BLaER1 (cell line): ENCODE data around the gene CPSF7.
"Not testable (repeated sequence)": the region's sequence is repeated elsewhere in the genome, so short reads cannot be mapped to it uniquely, and the experiment has no call there.

Experiments used
- H3K27ac ChIP-seq: shearing (Covaris generic); formaldehyde crosslinking; 2 replicates; pipeline ENCODE4 v1.8.1; 2022
- H3K27me3 ChIP-seq: shearing (Covaris generic); formaldehyde crosslinking; 2 replicates; pipeline ENCODE4 v1.8.1; 2022
- H3K36me3 ChIP-seq: shearing (Covaris generic); formaldehyde crosslinking; 2 replicates; pipeline ENCODE4 v1.8.1; 2022
- H3K4me1 ChIP-seq: shearing (Covaris generic); formaldehyde crosslinking; 2 replicates; pipeline ENCODE4 v1.8.1; 2022
- H3K4me2 ChIP-seq: shearing (Covaris generic); formaldehyde crosslinking; 2 replicates; pipeline ENCODE4 v1.8.1; 2022
- H3K4me3 ChIP-seq: shearing (Covaris generic); formaldehyde crosslinking; 2 replicates; pipeline ENCODE4 v1.8.1; 2022
- H3K9ac ChIP-seq: shearing (Covaris generic); formaldehyde crosslinking; 2 replicates; pipeline ENCODE4 v1.8.1; 2022
- H3K9me3 ChIP-seq: shearing (Covaris generic); formaldehyde crosslinking; 2 replicates; pipeline ENCODE4 v1.8.1; 2022
- H4K20me1 ChIP-seq: shearing (Covaris generic); formaldehyde crosslinking; 2 replicates; pipeline ENCODE4 v1.8.1; 2022
- Cebpa-rat ChIP-seq: shearing (Covaris generic); IDR thresholded peaks from 2 replicates; pipeline ENCODE4 v1.8.1; 2022

CPSF7 gene

GRCh38 chr11:61445516-61445915 lies 15.7 kb upstream of the CPSF7 start:
- no peak overlapping the region for H3K9ac ChIP-seq
- peaks cover 4% of the 10 kb centered on the region; the same call in 1 of the 2 replicates for H3K4me1 ChIP-seq
- no peaks in the 10 kb centered on the region for H3K27me3 ChIP-seq
- H4K20me1 ChIP-seq = peaks cover 97% of the 10 kb centered on the region
- H3K9me3 ChIP-seq = peaks cover 11% of the 10 kb centered on the region; the same call in 1 of the 2 replicates
- no peak for TF ChIP-seq Cebpa-rat
- no peak overlapping the region for H3K4me3 ChIP-seq
- H3K4me2 ChIP-seq = no peak overlapping the region
- H3K36me3 ChIP-seq = peaks cover 99% of the 10 kb centered on the region
- H3K27ac ChIP-seq = no peak overlapping the region

- Histone ChIP-seq H3K4me1 (peaks cover 4% of the 10 kb centered on the region; the same call in 1 of the 2 replicates), H3K9me3 (peaks cover 11% of the 10 kb centered on the region; the same call in 1 of the 2 replicates), H3K4me2 (no peak overlapping the region), H3K27ac (no peak overlapping the region), H4K20me1 (peaks cover 100% of the 10 kb centered on the region), H3K27me3 (no peaks in the 10 kb centered on the region), H3K36me3 (peaks cover 99% of the 10 kb centered on the region), H3K4me3 (no peak overlapping the region), H3K9ac (no peak overlapping the region)
- TF ChIP-seq Cebpa-rat = no peak
These were observed 12.8 kb upstream of the CPSF7 start for GRCh38 chr11:61442616-61443015.

- Histone ChIP-seq H3K4me2 (no peak overlapping the region), H4K20me1 (peaks cover 100% of the 10 kb centered on the region), H3K27me3 (no peaks in the 10 kb centered on the region), H3K36me3 (peaks cover 87% of the 10 kb centered on the region), H3K9ac (no peak overlapping the region), H3K27ac (no peak overlapping the region), H3K9me3 (peaks cover 11% of the 10 kb centered on the region; the same call in 1 of the 2 replicates), H3K4me1 (peaks cover 12% of the 10 kb centered on the region), H3K4me3 (no peak overlapping the region)
- TF ChIP-seq Cebpa-rat = no peak
These were observed 9.8 kb upstream of the CPSF7 start for GRCh38 chr11:61439615-61440014.

GRCh38 chr11:61437496-61437895 lies 7.7 kb upstream of the CPSF7 start:
- no peak overlapping the region for H3K27ac ChIP-seq
- no peak overlapping the region for H3K4me2 ChIP-seq
- H3K4me1 ChIP-seq = peaks cover 13% of the 10 kb centered on the region
- TF ChIP-seq Cebpa-rat = no peak
- H3K9ac ChIP-seq = no peak overlapping the region
- no peaks in the 10 kb centered on the region; the same call in none of the 2 replicates for H3K9me3 ChIP-seq
- peaks cover 100% of the 10 kb centered on the region for H4K20me1 ChIP-seq
- no peaks in the 10 kb centered on the region for H3K27me3 ChIP-seq
- H3K36me3 ChIP-seq = peaks cover 78% of the 10 kb centered on the region
- H3K4me3 ChIP-seq = no peak overlapping the region

GRCh38 chr11:61430839-61431238 lies 1.1 kb upstream of the CPSF7 start:
- H3K27me3 ChIP-seq, H3K9me3 ChIP-seq: not testable (repeated sequence)
- peaks cover 44% of the 10 kb centered on the region for H3K36me3 ChIP-seq
- peak overlapping the region; percentile 93 for H3K4me2 ChIP-seq
- H3K27ac ChIP-seq = peak overlapping the region; percentile 100
- peaks cover 45% of the 10 kb centered on the region for H3K4me1 ChIP-seq
- H4K20me1 ChIP-seq = peaks cover 84% of the 10 kb centered on the region
- peak overlapping the region; percentile 100 for H3K9ac ChIP-seq
- H3K4me3 ChIP-seq = peak overlapping the region; percentile 94

GRCh38 chr11:61429346-61429690 lies 457 bp downstream of the CPSF7 start:
- no peak for TF ChIP-seq Cebpa-rat
- Histone ChIP-seq H3K4me3 (peak overlapping the region; percentile 94), H3K36me3 (peaks cover 59% of the 10 kb centered on the region), H4K20me1 (peaks cover 84% of the 10 kb centered on the region), H3K9ac (peak overlapping the region; percentile 100), H3K9me3 (no peaks in the 10 kb centered on the region; the same call in 1 of the 2 replicates), H3K27ac (peak overlapping the region; percentile 100), H3K4me1 (peaks cover 44% of the 10 kb centered on the region), H3K27me3 (no peaks in the 10 kb centered on the region), H3K4me2 (peak overlapping the region; percentile 91)

GRCh38 chr11:61425367-61426131 lies 4.2 kb downstream of the CPSF7 start:
- no peak overlapping the region for H3K4me2 ChIP-seq
- H3K27ac ChIP-seq = no peak overlapping the region
- peaks cover 87% of the 10 kb centered on the region for H4K20me1 ChIP-seq

GRCh38 chr11:61422226-61422625 lies 7.5 kb downstream of the CPSF7 start:
- Histone ChIP-seq H3K27ac (no peak overlapping the region), H3K36me3 (peaks cover 100% of the 10 kb centered on the region), H3K4me1 (peaks cover 9% of the 10 kb centered on the region), H4K20me1 (peaks cover 100% of the 10 kb centered on the region), H3K27me3 (no peaks in the 10 kb centered on the region), H3K9me3 (no peaks in the 10 kb centered on the region), H3K4me2 (no peak overlapping the region), H3K9ac (no peak overlapping the region), H3K4me3 (no peak overlapping the region)
- TF ChIP-seq Cebpa-rat = no peak

More at GRCh38 chr11:61425367-61426131, 4.2 kb downstream of the CPSF7 start:
- peak overlapping the region; percentile 51; the same call in 1 of the 2 replicates for H3K9ac ChIP-seq
- H3K9me3 ChIP-seq = no peaks in the 10 kb centered on the region
- no peak overlapping the region for H3K4me3 ChIP-seq
- peaks cover 85% of the 10 kb centered on the region for H3K36me3 ChIP-seq
- no peak for TF ChIP-seq Cebpa-rat
- peaks cover 24% of the 10 kb centered on the region for H3K4me1 ChIP-seq
- no peaks in the 10 kb centered on the region for H3K27me3 ChIP-seq

GRCh38 chr11:61418136-61418535 lies 11.6 kb downstream of the CPSF7 start:
- Histone ChIP-seq H3K4me3 (no peak overlapping the region), H3K9me3 (no peaks in the 10 kb centered on the region), H3K4me1 (peaks cover 12% of the 10 kb centered on the region), H3K4me2 (no peak overlapping the region), H3K27me3 (no peaks in the 10 kb centered on the region), H3K9ac (no peak overlapping the region; the same call in 1 of the 2 replicates), H4K20me1 (peaks cover 90% of the 10 kb centered on the region), H3K27ac (no peak overlapping the region), H3K36me3 (peaks cover 100% of the 10 kb centered on the region)
- no peak for TF ChIP-seq Cebpa-rat

- Histone ChIP-seq H3K4me1 (peaks cover 12% of the 10 kb centered on the region), H3K27me3 (no peaks in the 10 kb centered on the region), H3K4me2 (no peak overlapping the region), H3K4me3 (no peak overlapping the region), H3K36me3 (peaks cover 100% of the 10 kb centered on the region), H3K9ac (no peak overlapping the region), H3K9me3 (no peaks in the 10 kb centered on the region), H4K20me1 (peaks cover 88% of the 10 kb centered on the region), H3K27ac (no peak overlapping the region)
- TF ChIP-seq Cebpa-rat = no peak
These were observed 12.1 kb downstream of the CPSF7 start for GRCh38 chr11:61417670-61418069.
